ENCODE results near the gene MARCKSL1.

DNA sequence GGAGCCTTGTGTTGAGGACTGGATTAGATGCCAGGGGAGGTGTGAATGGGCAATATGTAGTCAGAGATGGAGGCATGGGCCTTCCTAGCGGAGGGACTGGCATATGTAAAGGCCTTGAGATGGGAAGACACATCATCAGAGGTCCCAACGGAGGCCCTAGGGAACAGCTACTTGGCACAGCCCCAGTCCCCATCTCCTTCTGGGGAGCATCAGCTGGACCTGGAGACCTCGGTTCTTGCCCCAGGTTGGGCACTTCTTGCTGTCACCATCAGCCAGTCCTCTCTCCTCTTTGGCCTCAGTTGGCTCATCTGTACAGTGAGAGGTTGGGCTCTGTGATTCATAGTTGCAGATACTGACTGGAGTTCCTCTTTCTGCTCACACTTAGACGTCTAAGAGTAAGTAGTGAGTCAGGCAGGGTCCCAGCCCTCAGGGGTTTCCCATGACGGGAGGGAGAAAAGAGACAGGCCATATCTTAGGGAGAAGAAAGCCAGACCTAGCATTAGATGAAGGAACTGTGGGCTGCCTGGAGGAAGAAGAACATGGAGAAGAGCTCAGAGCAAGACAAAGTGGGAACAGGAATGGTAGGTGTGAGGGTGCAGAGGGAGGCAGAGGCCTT, 3.4 kb upstream of the MARCKSL1 start:
- TF ChIP-seq, protein P1, sequence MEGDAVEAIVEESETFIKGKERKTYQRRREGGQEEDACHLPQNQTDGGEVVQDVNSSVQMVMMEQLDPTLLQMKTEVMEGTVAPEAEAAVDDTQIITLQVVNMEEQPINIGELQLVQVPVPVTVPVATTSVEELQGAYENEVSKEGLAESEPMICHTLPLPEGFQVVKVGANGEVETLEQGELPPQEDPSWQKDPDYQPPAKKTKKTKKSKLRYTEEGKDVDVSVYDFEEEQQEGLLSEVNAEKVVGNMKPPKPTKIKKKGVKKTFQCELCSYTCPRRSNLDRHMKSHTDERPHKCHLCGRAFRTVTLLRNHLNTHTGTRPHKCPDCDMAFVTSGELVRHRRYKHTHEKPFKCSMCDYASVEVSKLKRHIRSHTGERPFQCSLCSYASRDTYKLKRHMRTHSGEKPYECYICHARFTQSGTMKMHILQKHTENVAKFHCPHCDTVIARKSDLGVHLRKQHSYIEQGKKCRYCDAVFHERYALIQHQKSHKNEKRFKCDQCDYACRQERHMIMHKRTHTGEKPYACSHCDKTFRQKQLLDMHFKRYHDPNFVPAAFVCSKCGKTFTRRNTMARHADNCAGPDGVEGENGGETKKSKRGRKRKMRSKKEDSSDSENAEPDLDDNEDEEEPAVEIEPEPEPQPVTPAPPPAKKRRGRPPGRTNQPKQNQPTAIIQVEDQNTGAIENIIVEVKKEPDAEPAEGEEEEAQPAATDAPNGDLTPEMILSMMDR (IDR thresholded peaks at IDR 0.05) = no peak
- no peak for TF ChIP-seq POLR2A (IDR thresholded peaks at IDR 0.05)
